Uterus (tissue), 4 donors: Measurements from ENCODE around the gene VPS35L. TPM values are rescaled to one million over a fixed set of nuclear protein-coding genes. Genes with fewer than 3 reads are reported as not detected.

ENCODE experiments used
- DNase-seq, 2 donors: peaks; one replicate each; pipeline ENCODE4 v3.0.0-alpha.2; 2019 to 2020
- H3K27ac ChIP-seq, 2 donors: fragments of 200-600 bp; sonication (generic); 1 replicate in 1 of 2; 2 replicates in 1 of 2; pipeline ENCODE4 v1.5.1; 2016 to 2018
- H3K27me3 ChIP-seq, 2 donors: fragments of 200-600 bp; sonication (generic); one replicate each; pipeline ENCODE4 v1.5.1; 2018 to 2019; ENCODE audit warnings: control low read depth in 1 of 2
- H3K36me3 ChIP-seq, 2 donors: fragments of 200-600 bp; sonication (generic); one replicate each; pipeline ENCODE4 v1.5.1; 2019; ENCODE audit warnings: control low read depth in 1 of 2
- H3K4me1 ChIP-seq, 2 donors: fragments of 200-600 bp; sonication (generic); one replicate each; pipeline ENCODE4 v1.5.1; 2018 to 2019; ENCODE audit warnings: control low read depth in 1 of 2
- H3K4me3 ChIP-seq, 2 donors: fragments of 200-600 bp; sonication (generic); 1 replicate in 1 of 2; 2 replicates in 1 of 2; pipeline ENCODE4 v1.5.1; 2018 to 2019; ENCODE audit warnings: mild to moderate bottlenecking in 1 of 2
- H3K9me3 ChIP-seq, 2 donors: fragments of 200-600 bp; sonication (generic); one replicate each; pipeline ENCODE4 v1.5.1; 2019; ENCODE audit warnings: control low read depth in 1 of 2
- CTCF ChIP-seq, 4 experiments: fragments of 200-600 bp in 2 of 4; fragments of 450-650 bp in 2 of 4; sonication (generic) in 2 of 4; IDR thresholded peaks; one replicate each; pipeline ENCODE4 v1.5.1; 2016 to 2019; ENCODE audit warnings: antibody characterized with exemption in 4 of 4, mild to moderate bottlenecking in 2 of 4, moderate library complexity in 1 of 4
- POLR2A ChIP-seq, 2 donors: fragments of 450-650 bp; IDR thresholded peaks; one replicate each; pipeline ENCODE4 v1.6.1; 2016; ENCODE audit warnings: antibody characterized with exemption in 2 of 2, mild to moderate bottlenecking in 1 of 2, moderate library complexity in 1 of 2
- intact Hi-C: fragments of 100-400 bp; cut with DNase I; formaldehyde crosslinking; loops from one replicate; pipeline ENCODE4 v1.15.1; 2023; ENCODE audit warnings: low total_unique reads
- total RNA-seq, 4 donors: library from RNA; depleted of rRNA in 3 of 4; stranded (reverse); fragments of >200 nt in 3 of 4; gene quantifications; one replicate each; pipeline versions ENCODE4 v1.1.0 to v1.2.4, GENCODE V29; 2014 to 2023
- donor health status: DM: yes; HTN: yes; CAD: no.

Gene VPS35L
- total RNA-seq, 4 donors from 2014 or later: 34.8 to 110 (median 88.2) TPM

GRCh38 chr16:19689342-19689741, 133.8 kb downstream of the VPS35L start:
- Histone ChIP-seq H3K9me3 (no peaks in the 10 kb centered on the region), H3K4me1 (no peaks in the 10 kb centered on the region), H3K4me3 (no peak overlapping the region), H3K36me3 (no peaks in the 10 kb centered on the region), H3K27ac (peak overlapping the region in 1 of 2 donors; percentile 43), H3K27me3 (no peaks in the 10 kb centered on the region)
- intact Hi-C loops: no loop called here
- no peak for TF ChIP-seq CTCF (IDR thresholded peaks at IDR 0.05)
- no peak for TF ChIP-seq POLR2A (IDR thresholded peaks at IDR 0.05)
- no peak for DNase-seq

- no peaks in the 10 kb centered on the region for H3K9me3 ChIP-seq
- H3K36me3 ChIP-seq: no peaks in the 10 kb centered on the region
- H3K27me3 ChIP-seq: no peaks in the 10 kb centered on the region
- H3K4me1 ChIP-seq: no peaks in the 10 kb centered on the region
- no peak for DNase-seq
- intact Hi-C loops: loop anchor here (10.0 kb wide), 1 partner anchor 195 kb away; the partner anchor contains the start of gene GPRC5B
- TF ChIP-seq POLR2A (IDR thresholded peaks at IDR 0.05): no peak
- TF ChIP-seq CTCF (IDR thresholded peaks at IDR 0.05): no peak
- H3K4me3 ChIP-seq: no peak overlapping the region
- peak overlapping the region in 1 of 2 donors; percentile 43 for H3K27ac ChIP-seq
Measured at GRCh38 chr16:19690196-19690595, 134.7 kb downstream of the VPS35L start.

- DNase-seq: no peak
- Histone ChIP-seq H3K27me3 (no peaks in the 10 kb centered on the region), H3K36me3 (no peaks in the 10 kb centered on the region), H3K27ac (peak overlapping the region; percentile 5 to 43), H3K9me3 (no peaks in the 10 kb centered on the region), H3K4me3 (no peak overlapping the region), H3K4me1 (no peaks in the 10 kb centered on the region)
- TF ChIP-seq CTCF (IDR thresholded peaks at IDR 0.05): no peak
- no peak for TF ChIP-seq POLR2A (IDR thresholded peaks at IDR 0.05)
- intact Hi-C loops: loop anchor here (10.0 kb wide), 1 partner anchor 194 kb away; the partner anchor contains the start of gene GPRC5B
Measured at GRCh38 chr16:19691161-19691711, 135.7 kb downstream of the VPS35L start.

GRCh38 chr16:19694989-19695388, 139.5 kb downstream of the VPS35L start:
- intact Hi-C loops: loop anchor here (10.0 kb wide), 1 partner anchor 190 kb away; the partner anchor contains the start of gene GPRC5B
- DNase-seq: no peak
- H3K4me1 ChIP-seq: peaks cover 0 to under 1% of the 10 kb centered on the region in 2 donors
- TF ChIP-seq POLR2A (IDR thresholded peaks at IDR 0.05) (no peak), CTCF (IDR thresholded peaks at IDR 0.05) (no peak)
- H3K27me3 ChIP-seq: no peaks in the 10 kb centered on the region
- no peaks in the 10 kb centered on the region for H3K9me3 ChIP-seq
- H3K27ac ChIP-seq: peak overlapping the region; percentile 68 to 85
- no peaks in the 10 kb centered on the region for H3K36me3 ChIP-seq
- H3K4me3 ChIP-seq: no peak overlapping the region

GRCh38 chr16:19696328-19696727, 140.8 kb downstream of the VPS35L start:
- no peaks in the 10 kb centered on the region for H3K27me3 ChIP-seq
- peak in 1 of 2 donors; percentile 24 for TF ChIP-seq POLR2A (IDR thresholded peaks at IDR 0.05)
- no peak for TF ChIP-seq CTCF (IDR thresholded peaks at IDR 0.05)
- H3K27ac ChIP-seq: peak overlapping the region; percentile 68 to 85
- peak; percentile 71 to 80 for DNase-seq
- H3K4me1 ChIP-seq: peaks cover 0 to 4% of the 10 kb centered on the region in 2 donors
- intact Hi-C loops: loop anchor here (10.0 kb wide), 1 partner anchor 188 kb away; the partner anchor contains the start of gene GPRC5B
- no peak overlapping the region for H3K4me3 ChIP-seq
- H3K9me3 ChIP-seq: no peaks in the 10 kb centered on the region
- H3K36me3 ChIP-seq: no peaks in the 10 kb centered on the region
